SU-DHL-6 (cell line): ENCODE data around the gene ASXL1.

ENCODE experiments used
- CTCF ChIP-seq: fragments of 200-600 bp; sonication (generic); IDR thresholded peaks from one replicate; pipeline ENCODE4 v1.5.1; 2017; ENCODE audit warnings: antibody characterized with exemption, mild to moderate bottlenecking, low read length, moderate library complexity; ENCODE audit not compliant: insufficient read depth, poor library complexity, severe bottlenecking
- EZH2phosphoT487 ChIP-seq: fragments of 200-600 bp; sonication (generic), shearing (Covaris generic); conservative IDR thresholded peaks from 2 replicates; pipeline ENCODE4 v1.6.1; 2018; ENCODE audit warnings: mild to moderate bottlenecking, antibody characterized with exemption, low read length, moderate library complexity, mixed read lengths

- no peak for TF ChIP-seq CTCF
- no peak for TF ChIP-seq EZH2phosphoT487
Measured at GRCh38 chr20:32435449-32436107, 77.4 kb downstream of the ASXL1 start.
